ENCODE data around the gene CIAO3.

GRCh38 chr16:768428-768827 is 27.6 kb upstream of the CIAO3 start:
- TF ChIP-seq POLR2A (IDR thresholded peaks at IDR 0.05): no peak
- TF ChIP-seq, protein P1, sequence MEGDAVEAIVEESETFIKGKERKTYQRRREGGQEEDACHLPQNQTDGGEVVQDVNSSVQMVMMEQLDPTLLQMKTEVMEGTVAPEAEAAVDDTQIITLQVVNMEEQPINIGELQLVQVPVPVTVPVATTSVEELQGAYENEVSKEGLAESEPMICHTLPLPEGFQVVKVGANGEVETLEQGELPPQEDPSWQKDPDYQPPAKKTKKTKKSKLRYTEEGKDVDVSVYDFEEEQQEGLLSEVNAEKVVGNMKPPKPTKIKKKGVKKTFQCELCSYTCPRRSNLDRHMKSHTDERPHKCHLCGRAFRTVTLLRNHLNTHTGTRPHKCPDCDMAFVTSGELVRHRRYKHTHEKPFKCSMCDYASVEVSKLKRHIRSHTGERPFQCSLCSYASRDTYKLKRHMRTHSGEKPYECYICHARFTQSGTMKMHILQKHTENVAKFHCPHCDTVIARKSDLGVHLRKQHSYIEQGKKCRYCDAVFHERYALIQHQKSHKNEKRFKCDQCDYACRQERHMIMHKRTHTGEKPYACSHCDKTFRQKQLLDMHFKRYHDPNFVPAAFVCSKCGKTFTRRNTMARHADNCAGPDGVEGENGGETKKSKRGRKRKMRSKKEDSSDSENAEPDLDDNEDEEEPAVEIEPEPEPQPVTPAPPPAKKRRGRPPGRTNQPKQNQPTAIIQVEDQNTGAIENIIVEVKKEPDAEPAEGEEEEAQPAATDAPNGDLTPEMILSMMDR (IDR thresholded peaks at IDR 0.05): no peak
